ENCODE measurements around the gene HIF3A. TPM values are rescaled to one million over a fixed set of nuclear protein-coding genes. Genes with fewer than 3 reads are reported as not detected.

The HIF3A gene
- total and polyA plus RNA-seq, 11 donors, result 32.8 to 117 (median 63.4) TPM

DNA sequence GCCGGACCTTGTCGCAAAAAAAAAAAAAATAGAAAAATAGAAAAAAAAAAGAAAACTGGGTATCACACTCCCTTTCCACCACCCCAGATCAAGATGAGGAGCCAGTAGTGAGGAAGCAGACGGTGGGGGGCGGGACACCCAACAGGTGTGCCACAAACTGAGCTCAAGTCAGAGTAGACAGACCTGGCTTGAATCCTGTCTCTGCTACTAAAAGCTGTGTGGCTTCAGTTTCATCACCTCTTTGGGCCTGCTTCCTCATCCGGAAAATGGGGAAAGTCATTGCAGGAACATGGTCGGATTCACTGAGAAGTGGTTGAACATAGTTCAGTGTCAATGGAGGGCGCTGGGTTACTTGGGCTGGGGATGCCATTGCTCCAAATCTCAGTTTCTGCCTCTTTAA is 2.9 kb downstream of the HIF3A start:
- WGBS, 4 donors, result 38 to 55% (median 49%) methylated on average over 7 of the region's 7 CpGs
- peaks cover 0 to 3% (median 0%) of the 10 kb centered on the region in 12 donors for H3K9me3 ChIP-seq
- peak in 1 of 5 donors; percentile 43 for DNase-seq
- no peak for ATAC-seq
- H3K27ac ChIP-seq, result peak overlapping the region; percentile 88 to 99 (median 98)
- intact Hi-C loops (cut with DNase I), result loop anchor here in 5 of 10 donors (2.0 to 10.0 kb wide), 5 partner anchors 15 to 75 kb away; partner anchors contain the start of gene PPP5C (in 3 of the 5)
- peaks cover 0 to 17% (median 13%) of the 10 kb centered on the region in 9 donors for H3K36me3 ChIP-seq
- peaks cover 7 to 74% (median 57%) of the 10 kb centered on the region in 12 donors for H3K4me1 ChIP-seq
- peak overlapping the region; percentile 25 to 79 (median 64) for H3K4me3 ChIP-seq
- peaks cover 0 to 6% (median 0%) of the 10 kb centered on the region in 9 donors for H3K27me3 ChIP-seq
- TF ChIP-seq CTCF (IDR thresholded peaks at IDR 0.05) (no peak), POLR2A (IDR thresholded peaks at IDR 0.05) (no peak)

- peak overlapping the region; percentile 66 to 99 (median 97) for H3K27ac ChIP-seq
Measured at GRCh38 chr19:46303322-46303690, 6.5 kb downstream of the HIF3A start.

GRCh38 chr19:46303691-46304397 is 7.0 kb downstream of the HIF3A start:
- intact Hi-C loops (cut with DNase I), result loop anchor here in 2 of 10 donors (2.0 to 5.0 kb wide), 2 partner anchors 25 to 43 kb away; partner anchors contain the start of gene PPP5C (in 2 of the 2)
- WGBS, 4 donors, result 38 to 59% (median 46%) methylated on average over 39 to 56 of the region's 56 CpGs
- Histone ChIP-seq H3K27ac (peak overlapping the region; percentile 66 to 99 (median 97)), H3K36me3 (peaks cover 2 to 58% (median 53%) of the 10 kb centered on the region in 9 donors), H3K4me1 (peaks cover 7 to 61% (median 41%) of the 10 kb centered on the region in 12 donors), H3K27me3 (no peaks in the 10 kb centered on the region), H3K4me3 (peak overlapping the region in 4 of 12 donors; percentile 4 to 39 (median 25)), H3K9me3 (peaks cover 0 to 6% (median 0%) of the 10 kb centered on the region in 12 donors)
- ATAC-seq (peak in 2 of 4 donors; percentile 6 to 18), DNase-seq (peak; percentile 60 to 80 (median 76))
- no peak for TF ChIP-seq CTCF (IDR thresholded peaks at IDR 0.05)
- no peak for TF ChIP-seq POLR2A (IDR thresholded peaks at IDR 0.05)

More at GRCh38 chr19:46303322-46303690, 6.5 kb downstream of the HIF3A start:
- TF ChIP-seq CTCF (IDR thresholded peaks at IDR 0.05) (no peak), POLR2A (IDR thresholded peaks at IDR 0.05) (no peak)
- WGBS, 4 donors, result 47 to 63% (median 52%) methylated on average over 6 to 10 of the region's 10 CpGs
- intact Hi-C loops (cut with DNase I), result loop anchor here in 2 of 10 donors (5.0 kb wide), 1 partner anchor 44 kb away; the partner anchor contains the start of gene PPP5C (in 2 of the 2)
- Histone ChIP-seq H3K36me3 (peaks cover 0 to 52% (median 47%) of the 10 kb centered on the region in 9 donors), H3K4me1 (peaks cover 7 to 63% (median 43%) of the 10 kb centered on the region in 12 donors), H3K4me3 (peak overlapping the region in 4 of 12 donors; percentile 4 to 39 (median 25)), H3K9me3 (peaks cover 0 to 6% (median 0%) of the 10 kb centered on the region in 12 donors), H3K27me3 (no peaks in the 10 kb centered on the region)
- DNase-seq, result peak in 1 of 5 donors; percentile 40
- ATAC-seq, result no peak

GRCh38 chr19:46306501-46306900 is 9.7 kb downstream of the HIF3A start:
- H3K36me3 ChIP-seq, result peaks cover 2 to 81% (median 79%) of the 10 kb centered on the region in 9 donors
- H3K4me3 ChIP-seq, result no peak overlapping the region
- intact Hi-C loops (cut with DNase I), result loop anchor here in 3 of 10 donors (5.0 kb wide), 2 partner anchors 36 to 41 kb away; partner anchors contain the start of gene PPP5C (in 1 of the 3)
- TF ChIP-seq POLR2A (IDR thresholded peaks at IDR 0.05), result no peak
- no peak for TF ChIP-seq CTCF (IDR thresholded peaks at IDR 0.05)
- WGBS, 4 donors, result 94 to 98% (median 96%) methylated on average over 3 of the region's 3 CpGs
- DNase-seq, result no peak
- peaks cover 4 to 42% (median 19%) of the 10 kb centered on the region in 12 donors for H3K4me1 ChIP-seq
- no peaks in the 10 kb centered on the region for H3K27me3 ChIP-seq
- peaks cover 0 to 6% (median 0%) of the 10 kb centered on the region in 12 donors for H3K9me3 ChIP-seq
- no peak for ATAC-seq
- peak overlapping the region in 1 of 12 donors; percentile 32 for H3K27ac ChIP-seq

Measured in heart left ventricle (tissue), 16 donors.